Right lung (tissue), 5 donors: ENCODE data around the gene DROSHA. TPM values are rescaled to one million over a fixed set of nuclear protein-coding genes. Genes with fewer than 3 reads are reported as not detected.
"Not testable (repeated sequence)": the region's sequence is repeated elsewhere in the genome, so short reads cannot be mapped to it uniquely, and the experiment has no call there.

Source experiments
- DNase-seq, 2 donors: peaks; one replicate each; pipeline ENCODE4 v3.0.0-alpha.2; 2013
- polyA plus RNA-seq, 5 donors: library from polyadenylated mRNA; unstranded; fragments of 120-200 nt; gene quantifications; one replicate each; pipeline versions ENCODE4 v1.2.1 to v1.2.3, GENCODE V29; 2013; ENCODE audit warnings: inconsistent platforms in 1 of 5, low replicate concordance in 1 of 5; ENCODE audit not compliant: insufficient read length in 5 of 5, insufficient read depth in 1 of 5

The DROSHA gene
- polyA plus RNA-seq, 5 donors: 71.6 to 96.6 (median 94.2) TPM

- no peak for DNase-seq
Observed at GRCh38 chr5:31421806-31422586, 109.9 kb downstream of the DROSHA start.

GRCh38 chr5:31417512-31417911, 114.4 kb downstream of the DROSHA start:
- DNase-seq: no peak

GRCh38 chr5:31416547-31416946, 115.3 kb downstream of the DROSHA start:
- DNase-seq: no peak

GRCh38 chr5:31415960-31416359, 115.9 kb downstream of the DROSHA start:
- no peak for DNase-seq

- DNase-seq: no peak
Observed at GRCh38 chr5:31415009-31415923, 116.6 kb downstream of the DROSHA start.

GRCh38 chr5:31413030-31413812, 118.7 kb downstream of the DROSHA start:
- no peak for DNase-seq

- DNase-seq: no peak
Observed at GRCh38 chr5:31412324-31412723, 119.6 kb downstream of the DROSHA start.

GRCh38 chr5:31410089-31410488, 121.8 kb downstream of the DROSHA start:
- DNase-seq: no peak

GRCh38 chr5:31408814-31409213, 123.1 kb downstream of the DROSHA start:
- no peak for DNase-seq

GRCh38 chr5:31407921-31408693, 123.8 kb downstream of the DROSHA start:
- DNase-seq: no peak

GRCh38 chr5:31404325-31404724, 127.6 kb downstream of the DROSHA start:
- DNase-seq: no peak

GRCh38 chr5:31401691-31402090, 130.2 kb downstream of the DROSHA start:
- no peak for DNase-seq

- no peak for DNase-seq
Observed at GRCh38 chr5:31397926-31398557, 133.9 kb downstream of the DROSHA start.

GRCh38 chr5:31396611-31397295, 135.1 kb downstream of the DROSHA start:
- no peak for DNase-seq

GRCh38 chr5:31395450-31396045, 136.3 kb downstream of the DROSHA start:
- not testable (repeated sequence) for DNase-seq

GRCh38 chr5:31393126-31393525, 138.8 kb downstream of the DROSHA start:
- no peak for DNase-seq

GRCh38 chr5:31392061-31392460, 139.8 kb downstream of the DROSHA start:
- DNase-seq: no peak

GRCh38 chr5:31390256-31390655, 141.6 kb downstream of the DROSHA start:
- DNase-seq: no peak

- no peak for DNase-seq
Observed at GRCh38 chr5:31385774-31386537, 145.9 kb downstream of the DROSHA start.
